ENCODE data around the gene CMTM8.

The CMTM8 gene

GRCh38 chr3:32261545-32261944, 23.1 kb downstream of the CMTM8 start:
- no peaks in the 10 kb centered on the region for H3K27me3 ChIP-seq (ENCODE audit: insufficient read depth, low read length)
- H3K4me1 ChIP-seq (ENCODE audit: insufficient read depth, low read length): no peaks in the 10 kb centered on the region
- H3K4me3 ChIP-seq (ENCODE audit: low read length): no peak overlapping the region
- no peaks in the 10 kb centered on the region for H3K36me3 ChIP-seq (ENCODE audit: insufficient read depth, low read length)
- no peak overlapping the region for H2AFZ ChIP-seq (ENCODE audit: low read depth, low read length)
- H3K9me3 ChIP-seq (ENCODE audit: low read length): peaks cover 4% of the 10 kb centered on the region

- H3K4me3 ChIP-seq (ENCODE audit: low read length): no peak overlapping the region
- peaks cover 4% of the 10 kb centered on the region for H3K9me3 ChIP-seq (ENCODE audit: low read length)
- H2AFZ ChIP-seq (ENCODE audit: low read depth, low read length): no peak overlapping the region
- H3K36me3 ChIP-seq (ENCODE audit: insufficient read depth, low read length): no peaks in the 10 kb centered on the region
- H3K4me1 ChIP-seq (ENCODE audit: insufficient read depth, low read length): no peaks in the 10 kb centered on the region
- no peaks in the 10 kb centered on the region for H3K27me3 ChIP-seq (ENCODE audit: insufficient read depth, low read length)
Measured at GRCh38 chr3:32262201-32262600, 23.7 kb downstream of the CMTM8 start.

GRCh38 chr3:32274306-32274705, 35.8 kb downstream of the CMTM8 start:
- H3K4me3 ChIP-seq (ENCODE audit: low read length): no peak overlapping the region
- no peak overlapping the region for H2AFZ ChIP-seq (ENCODE audit: low read depth, low read length)
- no peaks in the 10 kb centered on the region for H3K27me3 ChIP-seq (ENCODE audit: insufficient read depth, low read length)
- H3K36me3 ChIP-seq (ENCODE audit: insufficient read depth, low read length): no peaks in the 10 kb centered on the region
- no peaks in the 10 kb centered on the region for H3K9me3 ChIP-seq (ENCODE audit: low read length)
- no peaks in the 10 kb centered on the region for H3K4me1 ChIP-seq (ENCODE audit: insufficient read depth, low read length)

- H2AFZ ChIP-seq (ENCODE audit: low read depth, low read length): no peak overlapping the region
- H3K4me3 ChIP-seq (ENCODE audit: low read length): no peak overlapping the region
- H3K27me3 ChIP-seq (ENCODE audit: insufficient read depth, low read length): no peaks in the 10 kb centered on the region
- no peaks in the 10 kb centered on the region for H3K36me3 ChIP-seq (ENCODE audit: insufficient read depth, low read length)
- H3K4me1 ChIP-seq (ENCODE audit: insufficient read depth, low read length): no peaks in the 10 kb centered on the region
- H3K9me3 ChIP-seq (ENCODE audit: low read length): no peaks in the 10 kb centered on the region
Measured at GRCh38 chr3:32275506-32275905, 37.0 kb downstream of the CMTM8 start.

GRCh38 chr3:32276279-32276841, 37.9 kb downstream of the CMTM8 start:
- Histone ChIP-seq H3K27me3 (ENCODE audit: insufficient read depth, low read length) (no peaks in the 10 kb centered on the region), H3K4me3 (ENCODE audit: low read length) (no peak overlapping the region), H3K9me3 (ENCODE audit: low read length) (no peaks in the 10 kb centered on the region), H3K36me3 (ENCODE audit: insufficient read depth, low read length) (no peaks in the 10 kb centered on the region), H3K4me1 (ENCODE audit: insufficient read depth, low read length) (no peaks in the 10 kb centered on the region), H2AFZ (ENCODE audit: low read depth, low read length) (no peak overlapping the region)

GRCh38 chr3:32278714-32279113, 40.2 kb downstream of the CMTM8 start:
- no peaks in the 10 kb centered on the region for H3K4me1 ChIP-seq (ENCODE audit: insufficient read depth, low read length)
- no peaks in the 10 kb centered on the region for H3K36me3 ChIP-seq (ENCODE audit: insufficient read depth, low read length)
- no peaks in the 10 kb centered on the region for H3K9me3 ChIP-seq (ENCODE audit: low read length)
- no peaks in the 10 kb centered on the region for H3K27me3 ChIP-seq (ENCODE audit: insufficient read depth, low read length)
- H3K4me3 ChIP-seq (ENCODE audit: low read length): no peak overlapping the region
- H2AFZ ChIP-seq (ENCODE audit: low read depth, low read length): no peak overlapping the region

- Histone ChIP-seq H3K36me3 (ENCODE audit: insufficient read depth, low read length) (no peaks in the 10 kb centered on the region), H2AFZ (ENCODE audit: low read depth, low read length) (no peak overlapping the region), H3K4me3 (ENCODE audit: low read length) (no peak overlapping the region), H3K27me3 (ENCODE audit: insufficient read depth, low read length) (no peaks in the 10 kb centered on the region), H3K9me3 (ENCODE audit: low read length) (no peaks in the 10 kb centered on the region), H3K4me1 (ENCODE audit: insufficient read depth, low read length) (no peaks in the 10 kb centered on the region)
Measured at GRCh38 chr3:32280262-32280910, 41.9 kb downstream of the CMTM8 start.

- no peaks in the 10 kb centered on the region for H3K27me3 ChIP-seq (ENCODE audit: insufficient read depth, low read length)
- no peak overlapping the region for H3K4me3 ChIP-seq (ENCODE audit: low read length)
- no peaks in the 10 kb centered on the region for H3K9me3 ChIP-seq (ENCODE audit: low read length)
- H3K36me3 ChIP-seq (ENCODE audit: insufficient read depth, low read length): no peaks in the 10 kb centered on the region
- no peaks in the 10 kb centered on the region for H3K4me1 ChIP-seq (ENCODE audit: insufficient read depth, low read length)
- H2AFZ ChIP-seq (ENCODE audit: low read depth, low read length): no peak overlapping the region
Measured at GRCh38 chr3:32281570-32282106, 43.2 kb downstream of the CMTM8 start.

GRCh38 chr3:32282578-32283154, 44.2 kb downstream of the CMTM8 start:
- Histone ChIP-seq H2AFZ (ENCODE audit: low read depth, low read length) (no peak overlapping the region), H3K9me3 (ENCODE audit: low read length) (no peaks in the 10 kb centered on the region), H3K36me3 (ENCODE audit: insufficient read depth, low read length) (no peaks in the 10 kb centered on the region), H3K4me3 (ENCODE audit: low read length) (no peak overlapping the region), H3K4me1 (ENCODE audit: insufficient read depth, low read length) (no peaks in the 10 kb centered on the region), H3K27me3 (ENCODE audit: insufficient read depth, low read length) (no peaks in the 10 kb centered on the region)

GRCh38 chr3:32283304-32283703, 44.8 kb downstream of the CMTM8 start:
- Histone ChIP-seq H3K36me3 (ENCODE audit: insufficient read depth, low read length) (no peaks in the 10 kb centered on the region), H3K9me3 (ENCODE audit: low read length) (no peaks in the 10 kb centered on the region), H3K4me3 (ENCODE audit: low read length) (no peak overlapping the region), H3K4me1 (ENCODE audit: insufficient read depth, low read length) (no peaks in the 10 kb centered on the region), H3K27me3 (ENCODE audit: insufficient read depth, low read length) (no peaks in the 10 kb centered on the region), H2AFZ (ENCODE audit: low read depth, low read length) (no peak overlapping the region)

GRCh38 chr3:32284443-32285212, 46.1 kb downstream of the CMTM8 start:
- H2AFZ ChIP-seq (ENCODE audit: low read depth, low read length): no peak overlapping the region
- no peaks in the 10 kb centered on the region for H3K4me1 ChIP-seq (ENCODE audit: insufficient read depth, low read length)
- no peaks in the 10 kb centered on the region for H3K9me3 ChIP-seq (ENCODE audit: low read length)
- no peaks in the 10 kb centered on the region for H3K36me3 ChIP-seq (ENCODE audit: insufficient read depth, low read length)
- no peak overlapping the region for H3K4me3 ChIP-seq (ENCODE audit: low read length)
- no peaks in the 10 kb centered on the region for H3K27me3 ChIP-seq (ENCODE audit: insufficient read depth, low read length)

GRCh38 chr3:32285891-32286290, 47.4 kb downstream of the CMTM8 start:
- H3K4me1 ChIP-seq (ENCODE audit: insufficient read depth, low read length): no peaks in the 10 kb centered on the region
- H3K4me3 ChIP-seq (ENCODE audit: low read length): no peak overlapping the region
- H3K9me3 ChIP-seq (ENCODE audit: low read length): no peaks in the 10 kb centered on the region
- no peaks in the 10 kb centered on the region for H3K36me3 ChIP-seq (ENCODE audit: insufficient read depth, low read length)
- no peaks in the 10 kb centered on the region for H3K27me3 ChIP-seq (ENCODE audit: insufficient read depth, low read length)
- no peak overlapping the region for H2AFZ ChIP-seq (ENCODE audit: low read depth, low read length)

- Histone ChIP-seq H2AFZ (ENCODE audit: low read depth, low read length) (no peak overlapping the region), H3K4me1 (ENCODE audit: insufficient read depth, low read length) (no peaks in the 10 kb centered on the region), H3K27me3 (ENCODE audit: insufficient read depth, low read length) (no peaks in the 10 kb centered on the region), H3K36me3 (ENCODE audit: insufficient read depth, low read length) (no peaks in the 10 kb centered on the region), H3K4me3 (ENCODE audit: low read length) (no peak overlapping the region), H3K9me3 (ENCODE audit: low read length) (no peaks in the 10 kb centered on the region)
Measured at GRCh38 chr3:32288819-32289218, 50.3 kb downstream of the CMTM8 start.

Data from neuron (in vitro differentiated cells).